NOMO-1 (cell line): ENCODE results near the gene GPR3.
A peak's percentile ranks its signal among the peaks of the same experiment; 100 is the strongest.
"Not testable (repeated sequence)": the region's sequence is repeated elsewhere in the genome, so short reads cannot be mapped to it uniquely, and the experiment has no call there.

Experiments
- DNase-seq, 2 experiments: peaks; one replicate each; lab custom pipeline; 2025; ENCODE audit not compliant: unreplicated experiment in 2 of 2; lab: John Stamatoyannopoulos, UW

Gene GPR3

GRCh38 chr1:27418326-27419185 is 26.1 kb downstream of the GPR3 start:
- peak; percentile 83 to 86 for DNase-seq

GRCh38 chr1:27423709-27424108 is 31.3 kb downstream of the GPR3 start:
- no peak for DNase-seq

GRCh38 chr1:27427329-27427728 is 34.9 kb downstream of the GPR3 start:
- peak in 1 of 2 experiments; percentile 48 for DNase-seq

GRCh38 chr1:27427816-27428315 is 35.4 kb downstream of the GPR3 start:
- DNase-seq = no peak

GRCh38 chr1:27428316-27429028 is 36.0 kb downstream of the GPR3 start:
- peak; percentile 27 to 37 for DNase-seq

GRCh38 chr1:27429029-27429425 is 36.6 kb downstream of the GPR3 start:
- DNase-seq = no peak

GRCh38 chr1:27430903-27431600 is 38.6 kb downstream of the GPR3 start:
- DNase-seq = peak in 1 of 2 experiments; percentile 60

- no peak for DNase-seq
These were observed 39.1 kb downstream of the GPR3 start for GRCh38 chr1:27431601-27431940.

GRCh38 chr1:27432725-27433124 is 40.3 kb downstream of the GPR3 start:
- DNase-seq = not testable (repeated sequence)

- DNase-seq = no peak
These were observed 41.3 kb downstream of the GPR3 start for GRCh38 chr1:27433706-27434105.

GRCh38 chr1:27435566-27436203 is 43.3 kb downstream of the GPR3 start:
- peak; percentile 80 to 98 for DNase-seq

GRCh38 chr1:27436204-27437159 is 44.1 kb downstream of the GPR3 start:
- DNase-seq = peak; percentile 26 to 51

- peak in 1 of 2 experiments; percentile 15 for DNase-seq
These were observed 46.2 kb downstream of the GPR3 start for GRCh38 chr1:27438621-27439061.

GRCh38 chr1:27439150-27439549 is 46.7 kb downstream of the GPR3 start:
- DNase-seq = no peak

GRCh38 chr1:27444632-27445031 is 52.2 kb downstream of the GPR3 start:
- no peak for DNase-seq
